Activated T-cell treated with anti-CD3 and anti-CD28 coated beads, Interleukin-2, amount 50 U/mL, for 48 hours (primary cell): ENCODE data around the gene PSMD4.
"Not testable (repeated sequence)": the region's sequence is repeated elsewhere in the genome, so short reads cannot be mapped to it uniquely, and the experiment has no call there.

Experiments
- DNase-seq, 2 experiments: peaks; one replicate each; pipeline ENCODE4 v3.0.0-alpha.2; 2020

Gene PSMD4

GRCh38 chr1:151254217-151255213 lies at the start of gene PSMD4:
Gene PSMD4 (plus strand): TSS chr1:151254734. CDS start chr1:151254783, 49 bp downstream.
- DNase-seq = peak; percentile 92 to 95

GRCh38 chr1:151205381-151205965 lies 49.1 kb upstream of the PSMD4 start:
- DNase-seq = not testable (repeated sequence)

DNA sequence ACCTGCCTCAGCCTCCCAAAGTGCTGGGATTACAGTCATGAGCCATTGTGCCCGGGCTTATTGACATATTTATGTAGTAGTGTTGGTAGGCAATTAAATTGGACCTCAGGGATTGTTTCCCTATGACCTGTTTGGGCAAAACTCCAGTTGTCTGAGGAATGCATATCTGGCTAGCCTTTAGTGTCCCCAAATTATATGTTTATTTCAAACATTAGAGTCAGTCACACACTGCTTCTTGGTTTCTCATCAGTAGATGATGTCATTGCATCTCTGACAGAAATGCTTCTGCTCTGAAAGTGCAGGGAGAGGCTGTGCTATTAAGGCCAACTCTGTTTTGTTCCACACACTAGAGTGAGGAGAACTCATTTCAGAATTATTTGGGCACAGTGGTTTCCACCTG lies 43.7 kb upstream of the PSMD4 start:
- DNase-seq = no peak

- DNase-seq = no peak
These were observed 42.4 kb upstream of the PSMD4 start for GRCh38 chr1:151211972-151212705.

- DNase-seq = no peak
These were observed 41.0 kb upstream of the PSMD4 start for GRCh38 chr1:151213560-151213959.

DNA sequence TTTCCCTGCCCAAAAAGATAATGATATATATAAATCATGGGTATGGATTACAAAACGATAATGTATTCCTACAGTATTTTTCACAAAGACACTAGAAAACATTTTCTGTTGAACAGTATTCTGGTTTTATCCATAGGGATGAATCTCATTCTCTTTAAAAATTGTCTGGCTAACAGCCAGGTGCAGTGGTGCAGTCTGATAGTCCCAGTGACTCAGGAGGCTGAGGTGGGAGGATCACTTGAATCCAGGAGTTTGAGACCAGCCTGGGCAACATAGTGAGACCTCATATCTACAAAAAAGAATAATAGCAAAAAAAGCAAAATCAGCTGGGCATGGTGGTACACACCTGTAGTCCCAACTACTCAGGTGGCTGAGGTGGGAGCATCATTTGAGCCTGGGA lies 32.9 kb upstream of the PSMD4 start:
- DNase-seq = no peak

GRCh38 chr1:151222130-151222529 lies 32.4 kb upstream of the PSMD4 start:
- no peak for DNase-seq

DNA sequence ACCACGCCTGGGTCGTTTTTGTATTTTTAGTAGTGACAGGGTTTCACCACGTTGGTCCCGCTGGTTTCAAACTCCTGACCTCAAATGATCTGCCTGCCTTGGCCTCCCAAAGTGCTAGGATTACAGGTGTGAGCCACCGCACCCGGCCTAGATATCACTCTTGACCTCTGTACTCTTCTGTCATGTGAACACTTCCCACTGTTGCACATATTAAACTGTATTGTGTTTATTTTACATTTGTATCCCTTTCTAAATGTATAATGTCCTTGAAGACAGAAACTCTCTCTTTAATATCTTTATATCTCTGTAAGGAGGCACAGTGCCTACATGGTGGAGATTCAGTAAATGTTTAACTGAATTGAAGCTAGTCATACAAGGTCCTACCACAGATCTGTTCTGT lies 19.3 kb upstream of the PSMD4 start:
- DNase-seq = no peak

GRCh38 chr1:151237678-151238466 lies 16.7 kb upstream of the PSMD4 start:
- DNase-seq = no peak

- DNase-seq = no peak
These were observed 16.1 kb upstream of the PSMD4 start for GRCh38 chr1:151238467-151238739.

DNA sequence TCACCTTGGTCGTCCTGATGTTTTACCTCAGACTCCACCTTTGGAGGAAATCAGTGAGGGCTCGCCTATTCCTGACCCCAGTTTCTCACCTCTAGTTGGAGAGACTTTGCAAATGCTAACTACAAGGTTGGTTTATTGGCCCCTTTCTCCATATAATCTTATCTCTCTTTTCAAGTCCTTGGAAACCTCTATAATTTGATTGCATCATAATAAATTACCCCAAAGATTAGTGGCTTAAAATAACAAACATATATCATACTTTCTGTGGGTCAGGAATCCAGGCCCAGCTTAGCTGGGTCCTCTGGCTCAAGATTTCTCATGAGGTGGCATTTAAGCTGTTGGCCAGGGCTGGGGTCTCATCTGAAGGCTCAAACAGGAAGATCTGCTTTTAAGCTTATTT lies 12.1 kb upstream of the PSMD4 start:
- no peak for DNase-seq

- DNase-seq = no peak
These were observed 10.8 kb upstream of the PSMD4 start for GRCh38 chr1:151243683-151244216.

DNA sequence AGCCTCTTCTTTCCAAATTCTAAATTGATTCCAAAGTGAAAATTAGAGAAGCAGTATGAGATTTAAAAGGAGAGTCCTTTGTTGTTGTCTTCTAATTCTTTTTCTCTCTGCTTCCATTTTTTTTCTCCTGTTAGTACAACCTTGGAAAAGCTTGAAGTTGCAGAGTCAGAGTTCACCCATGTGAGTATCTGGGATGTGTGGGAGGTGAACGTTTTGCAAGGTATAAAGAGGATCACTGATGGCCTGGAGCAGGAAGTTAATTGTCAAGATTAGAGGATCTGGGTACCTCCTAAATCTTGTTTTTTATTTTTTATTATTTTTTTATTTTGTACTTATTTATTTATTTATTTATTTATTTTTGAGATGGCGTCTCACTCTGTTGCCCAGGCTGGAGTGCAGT lies 7.7 kb upstream of the PSMD4 start:
- no peak for DNase-seq

- peak; percentile 58 to 63 for DNase-seq
These were observed 2.7 kb upstream of the PSMD4 start for GRCh38 chr1:151251656-151252470.

DNA sequence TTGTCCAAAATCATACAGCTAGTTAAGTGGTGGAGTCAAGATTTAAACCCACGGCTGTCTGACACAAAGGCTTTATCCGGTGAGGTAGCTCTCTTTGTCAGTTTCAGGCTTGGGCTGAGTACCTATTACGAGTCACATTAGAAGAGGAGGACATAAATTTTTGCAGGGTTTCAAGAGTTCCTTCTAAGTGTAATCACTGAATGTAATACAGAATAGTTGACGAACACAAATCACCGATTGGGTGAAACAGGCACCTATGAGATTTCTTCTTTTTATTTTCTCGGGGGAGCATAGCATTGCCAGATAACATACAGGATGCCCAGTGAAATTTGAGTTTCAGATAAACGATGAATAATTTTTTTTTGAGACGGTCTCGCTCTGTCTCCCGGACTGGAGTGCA lies 847 bp downstream of the PSMD4 start:
- no peak for DNase-seq

DNA sequence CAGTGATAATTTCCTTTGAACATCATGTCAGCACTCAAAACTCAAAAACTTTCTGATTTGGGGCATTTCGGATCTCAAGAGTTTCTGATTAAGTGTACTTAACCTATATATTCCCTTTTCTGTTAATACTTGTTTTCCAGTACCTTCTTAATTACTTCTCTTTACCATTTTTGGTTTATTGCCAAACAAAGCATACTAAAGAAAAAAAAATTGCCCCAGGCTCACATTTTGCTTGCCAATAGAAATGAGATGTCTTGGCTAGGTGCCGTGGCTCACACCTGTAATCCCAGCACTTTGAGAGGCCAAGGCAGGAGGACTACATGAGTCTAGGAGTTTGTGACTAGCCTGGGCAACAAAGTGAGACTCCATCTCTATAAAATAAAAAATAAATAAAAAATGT lies 4.8 kb downstream of the PSMD4 start:
- DNase-seq = no peak

DNA sequence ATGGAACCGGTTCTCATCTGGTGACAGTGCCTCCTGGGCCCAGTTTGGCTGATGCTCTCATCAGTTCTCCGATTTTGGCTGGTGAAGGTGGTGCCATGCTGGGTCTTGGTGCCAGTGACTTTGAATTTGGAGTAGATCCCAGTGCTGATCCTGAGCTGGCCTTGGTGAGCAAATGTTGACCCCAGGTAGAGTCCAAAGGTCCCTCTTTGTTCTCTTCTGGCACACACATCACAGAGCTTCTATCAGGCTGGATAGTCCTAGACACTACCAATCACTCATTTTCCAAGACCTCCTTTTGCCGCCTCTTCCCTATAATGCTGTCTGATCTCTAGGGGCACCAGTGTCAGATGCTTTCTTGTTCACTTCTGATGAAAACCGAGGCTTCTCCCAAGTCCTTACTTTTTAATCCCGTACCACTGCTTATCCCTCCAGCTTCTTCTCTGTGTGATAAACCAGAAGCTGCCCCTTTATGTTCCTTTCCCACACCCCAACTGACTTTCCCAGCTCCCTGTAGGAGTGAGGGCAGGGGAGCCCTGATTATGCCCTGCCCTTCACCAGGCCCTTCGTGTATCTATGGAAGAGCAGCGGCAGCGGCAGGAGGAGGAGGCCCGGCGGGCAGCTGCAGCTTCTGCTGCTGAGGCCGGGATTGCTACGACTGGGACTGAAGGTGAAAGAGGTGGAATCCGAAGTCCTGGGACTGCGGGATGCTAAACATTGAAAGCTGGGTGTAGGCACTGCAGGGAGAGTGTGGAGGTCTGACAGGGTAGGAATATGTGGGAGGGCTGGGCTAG lies 11.1 kb downstream of the PSMD4 start:
- no peak for DNase-seq

DNA sequence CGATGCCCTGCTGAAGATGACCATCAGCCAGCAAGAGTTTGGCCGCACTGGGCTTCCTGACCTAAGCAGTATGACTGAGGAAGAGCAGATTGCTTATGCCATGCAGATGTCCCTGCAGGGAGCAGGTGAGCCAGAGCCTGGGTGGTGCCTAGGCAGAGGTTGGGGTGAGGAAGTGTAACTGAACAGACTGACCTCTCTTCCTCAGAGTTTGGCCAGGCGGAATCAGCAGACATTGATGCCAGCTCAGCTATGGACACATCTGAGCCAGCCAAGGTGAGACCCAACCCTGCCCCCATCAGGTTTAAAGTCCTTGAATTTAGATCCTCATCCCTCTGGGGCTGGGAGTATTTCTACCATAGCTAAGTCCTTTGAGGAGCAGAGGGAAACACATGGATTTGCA lies 11.8 kb downstream of the PSMD4 start:
- DNase-seq = no peak

DNA sequence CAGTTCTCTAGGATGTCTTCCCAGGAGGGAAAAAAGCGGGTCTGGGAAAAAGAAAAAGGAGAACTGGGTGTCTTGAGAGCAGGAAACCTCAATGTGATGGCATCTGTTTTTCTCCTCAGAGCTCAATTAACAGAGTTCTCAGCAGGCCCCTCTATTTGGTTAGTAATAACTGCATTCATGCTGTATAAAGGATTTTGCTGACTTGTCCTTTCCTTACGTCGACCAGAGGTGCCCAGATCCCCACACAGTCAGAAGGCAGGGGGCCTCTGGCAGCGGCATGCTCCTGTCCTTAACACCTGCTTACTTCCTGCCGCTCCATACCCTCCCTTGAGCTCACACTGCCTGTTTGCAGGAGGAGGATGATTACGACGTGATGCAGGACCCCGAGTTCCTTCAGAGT lies 12.3 kb downstream of the PSMD4 start:
- DNase-seq = no peak

DNA sequence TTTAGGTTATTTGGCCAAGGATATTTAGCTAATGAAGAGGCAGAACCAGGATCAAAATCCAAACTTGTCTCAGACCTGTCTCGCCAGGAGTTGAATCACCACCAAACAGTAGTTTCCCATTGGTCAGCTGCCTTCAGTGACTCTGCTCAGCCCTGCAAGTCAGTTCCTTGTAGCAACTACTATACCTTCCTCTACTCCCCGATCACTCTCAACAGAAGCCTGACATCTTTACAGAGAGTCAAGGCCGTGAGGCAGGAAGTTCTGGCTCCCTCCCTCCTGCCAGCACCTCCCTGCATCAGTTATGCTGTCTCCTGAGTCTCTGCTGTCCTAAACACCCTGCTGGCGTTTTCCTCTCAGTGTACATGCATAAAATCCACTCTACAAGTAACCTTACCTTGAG lies 13.2 kb downstream of the PSMD4 start:
- DNase-seq = no peak

GRCh38 chr1:151273924-151274466 lies 19.5 kb downstream of the PSMD4 start:
- DNase-seq = no peak
